ENCODE measurements around the gene CEP83. TPM values are rescaled to one million over a fixed set of nuclear protein-coding genes. Genes with fewer than 3 reads are reported as not detected.

CEP83 gene
- total RNA-seq, 1 experiment from 2014 or later: 102 TPM

DNA sequence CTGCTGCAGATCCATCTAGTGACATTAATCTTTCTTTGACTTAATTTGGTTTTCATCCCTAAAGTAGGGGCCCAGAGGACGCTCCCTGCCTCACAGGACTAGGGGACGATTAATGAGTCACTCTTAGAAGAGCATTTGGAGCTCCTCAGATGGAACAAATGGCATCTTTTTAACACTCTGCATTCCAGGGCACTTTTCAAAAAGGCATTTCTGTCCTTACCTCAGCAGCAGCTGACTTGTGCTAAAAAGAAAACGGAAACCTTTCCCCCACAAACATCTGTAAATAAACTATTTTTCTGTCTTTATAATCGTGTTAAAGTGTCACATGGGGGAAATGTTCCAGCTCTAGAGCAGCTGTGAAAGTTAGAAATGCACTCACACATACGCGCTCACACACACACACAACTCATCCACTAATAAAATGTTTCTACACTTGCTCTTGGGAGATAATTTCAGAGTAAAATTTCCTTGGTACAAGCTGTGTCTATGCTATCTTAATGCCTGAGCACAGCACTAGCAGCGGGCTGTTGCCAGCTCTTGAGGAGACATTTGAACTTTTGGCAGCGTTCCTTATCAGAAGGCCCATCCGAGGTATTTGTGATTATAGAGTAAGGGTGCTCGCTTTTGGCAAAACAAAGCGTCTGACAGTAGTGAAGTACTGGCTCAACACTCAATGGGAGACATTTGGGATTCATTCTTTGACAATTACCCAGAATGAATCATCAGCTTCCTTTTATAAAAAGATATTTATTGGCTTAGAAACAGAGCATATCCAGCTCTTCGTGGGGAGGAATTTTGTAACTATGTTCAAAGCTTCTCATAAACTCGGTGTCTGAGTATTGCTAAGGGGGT lies 170.0 kb downstream of the CEP83 start:
- H3K36me3 ChIP-seq (ENCODE audit: insufficient read depth, low read length): no peaks in the 10 kb centered on the region
- H3K4me3 ChIP-seq (ENCODE audit: low read length): no peak overlapping the region
- no peaks in the 10 kb centered on the region for H3K79me2 ChIP-seq (ENCODE audit: low read length)
- no peaks in the 10 kb centered on the region for H3K9me2 ChIP-seq (replicated peaks; ENCODE audit: insufficient read depth, low read length)
- H3K4me2 ChIP-seq (ENCODE audit: low read depth, low read length, poor library complexity, severe bottlenecking): no peak overlapping the region
- no peak overlapping the region for H3K27ac ChIP-seq (ENCODE audit: low read length)
- H2AFZ ChIP-seq (ENCODE audit: low read length): no peak overlapping the region
- no peaks in the 10 kb centered on the region for H4K20me1 ChIP-seq (ENCODE audit: insufficient read depth, low read depth, low read length)
- no peaks in the 10 kb centered on the region for H3K27me3 ChIP-seq (ENCODE audit: low read length)
- DNase-seq: no peak
- H3K9me3 ChIP-seq (ENCODE audit: low read length): no peaks in the 10 kb centered on the region
- no peaks in the 10 kb centered on the region for H3K4me1 ChIP-seq (ENCODE audit: low read length)
- H3K9ac ChIP-seq (ENCODE audit: low read length): no peak overlapping the region

- Histone ChIP-seq H3K27me3 (ENCODE audit: low read length) (no peaks in the 10 kb centered on the region), H3K9me2 (replicated peaks; ENCODE audit: insufficient read depth, low read length) (no peaks in the 10 kb centered on the region), H3K79me2 (ENCODE audit: low read length) (no peaks in the 10 kb centered on the region), H3K36me3 (ENCODE audit: insufficient read depth, low read length) (no peaks in the 10 kb centered on the region), H4K20me1 (ENCODE audit: insufficient read depth, low read depth, low read length) (no peaks in the 10 kb centered on the region), H3K27ac (ENCODE audit: low read length) (no peak overlapping the region), H3K9me3 (ENCODE audit: low read length) (no peaks in the 10 kb centered on the region), H2AFZ (ENCODE audit: low read length) (no peak overlapping the region), H3K4me1 (ENCODE audit: low read length) (no peaks in the 10 kb centered on the region), H3K9ac (ENCODE audit: low read length) (no peak overlapping the region), H3K4me3 (ENCODE audit: low read length) (no peak overlapping the region), H3K4me2 (ENCODE audit: low read depth, low read length, poor library complexity, severe bottlenecking) (no peak overlapping the region)
- no peak for DNase-seq
Observed at GRCh38 chr12:94287245-94287628, 172.4 kb downstream of the CEP83 start.

DNA sequence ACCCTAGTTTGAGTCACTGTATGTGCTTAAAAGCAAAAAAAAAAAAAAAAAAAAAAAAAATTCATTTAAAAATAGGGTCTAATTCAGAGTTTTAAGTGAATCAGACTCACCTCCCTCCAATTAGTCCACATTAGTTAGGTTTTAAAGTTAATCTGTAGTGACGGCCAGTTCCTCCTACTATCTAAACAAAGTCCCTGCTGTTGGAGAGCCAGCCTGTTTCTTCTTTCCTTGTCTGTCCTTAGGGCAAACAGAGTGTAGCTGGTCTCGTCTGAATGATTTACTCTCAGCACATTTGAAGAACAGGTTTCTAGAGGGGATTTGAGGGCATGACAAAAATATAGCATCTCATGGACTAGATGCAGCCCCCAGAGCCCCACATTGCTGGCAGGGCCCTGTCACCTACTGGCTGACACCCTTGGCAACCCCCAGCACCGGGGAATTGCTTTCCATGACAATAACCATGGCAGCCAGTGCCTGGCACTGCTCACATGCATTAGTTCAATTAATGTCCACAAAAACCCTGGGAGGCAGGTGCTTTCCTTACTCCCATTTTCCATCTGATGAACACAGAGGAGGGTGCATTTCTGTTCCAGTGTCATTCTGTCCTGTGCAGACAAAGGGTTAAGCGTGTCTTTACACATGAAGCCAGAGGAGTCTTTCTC lies 173.0 kb downstream of the CEP83 start:
- Histone ChIP-seq H3K9me3 (ENCODE audit: low read length) (no peaks in the 10 kb centered on the region), H3K9me2 (replicated peaks; ENCODE audit: insufficient read depth, low read length) (no peaks in the 10 kb centered on the region), H3K27me3 (ENCODE audit: low read length) (no peaks in the 10 kb centered on the region), H2AFZ (ENCODE audit: low read length) (no peak overlapping the region), H3K9ac (ENCODE audit: low read length) (no peak overlapping the region), H3K4me1 (ENCODE audit: low read length) (no peaks in the 10 kb centered on the region), H3K4me3 (ENCODE audit: low read length) (no peak overlapping the region), H3K79me2 (ENCODE audit: low read length) (no peaks in the 10 kb centered on the region), H3K27ac (ENCODE audit: low read length) (no peak overlapping the region), H3K4me2 (ENCODE audit: low read depth, low read length, poor library complexity, severe bottlenecking) (no peak overlapping the region), H3K36me3 (ENCODE audit: insufficient read depth, low read length) (no peaks in the 10 kb centered on the region), H4K20me1 (ENCODE audit: insufficient read depth, low read depth, low read length) (no peaks in the 10 kb centered on the region)
- DNase-seq: no peak

- Histone ChIP-seq H3K4me3 (ENCODE audit: low read length) (no peak overlapping the region), H3K27ac (ENCODE audit: low read length) (no peak overlapping the region), H4K20me1 (ENCODE audit: insufficient read depth, low read depth, low read length) (no peaks in the 10 kb centered on the region), H3K4me1 (ENCODE audit: low read length) (no peaks in the 10 kb centered on the region), H2AFZ (ENCODE audit: low read length) (no peak overlapping the region), H3K9me3 (ENCODE audit: low read length) (no peaks in the 10 kb centered on the region), H3K36me3 (ENCODE audit: insufficient read depth, low read length) (no peaks in the 10 kb centered on the region), H3K79me2 (ENCODE audit: low read length) (no peaks in the 10 kb centered on the region), H3K27me3 (ENCODE audit: low read length) (no peaks in the 10 kb centered on the region), H3K9me2 (replicated peaks; ENCODE audit: insufficient read depth, low read length) (no peaks in the 10 kb centered on the region), H3K9ac (ENCODE audit: low read length) (no peak overlapping the region), H3K4me2 (ENCODE audit: low read depth, low read length, poor library complexity, severe bottlenecking) (no peak overlapping the region)
- DNase-seq: no peak
Observed at GRCh38 chr12:94285943-94286582, 173.6 kb downstream of the CEP83 start.

- H4K20me1 ChIP-seq (ENCODE audit: insufficient read depth, low read depth, low read length): no peaks in the 10 kb centered on the region
- no peak overlapping the region for H2AFZ ChIP-seq (ENCODE audit: low read length)
- no peaks in the 10 kb centered on the region for H3K9me3 ChIP-seq (ENCODE audit: low read length)
- H3K4me2 ChIP-seq (ENCODE audit: low read depth, low read length, poor library complexity, severe bottlenecking): no peak overlapping the region
- DNase-seq: no peak
- H3K79me2 ChIP-seq (ENCODE audit: low read length): no peaks in the 10 kb centered on the region
- no peak overlapping the region for H3K27ac ChIP-seq (ENCODE audit: low read length)
- no peak overlapping the region for H3K9ac ChIP-seq (ENCODE audit: low read length)
- H3K27me3 ChIP-seq (ENCODE audit: low read length): no peaks in the 10 kb centered on the region
- H3K4me1 ChIP-seq (ENCODE audit: low read length): peaks cover 9% of the 10 kb centered on the region
- H3K9me2 ChIP-seq (replicated peaks; ENCODE audit: insufficient read depth, low read length): no peaks in the 10 kb centered on the region
- H3K36me3 ChIP-seq (ENCODE audit: insufficient read depth, low read length): no peaks in the 10 kb centered on the region
- H3K4me3 ChIP-seq (ENCODE audit: low read length): no peak overlapping the region
Observed at GRCh38 chr12:94284859-94285258, 174.8 kb downstream of the CEP83 start.

DNA sequence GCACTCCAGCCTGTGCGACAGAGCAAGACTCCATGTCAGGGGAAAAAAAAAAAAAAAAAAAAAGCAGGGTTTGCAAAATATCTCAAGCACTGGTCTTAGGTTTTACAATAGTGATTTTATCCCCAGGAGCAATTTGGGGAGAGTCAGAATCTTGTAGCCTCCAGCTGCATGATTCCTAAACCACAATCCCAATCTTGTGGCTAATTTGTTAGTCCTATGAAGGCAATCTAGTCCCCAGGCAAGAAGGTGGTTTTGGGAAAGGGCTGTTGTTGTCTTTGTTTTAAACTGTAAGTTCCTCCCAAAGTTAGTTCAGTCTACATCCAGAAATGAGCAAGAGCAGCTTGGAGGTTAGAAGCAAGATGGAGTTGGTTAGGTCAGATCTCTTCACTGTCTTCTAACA lies 175.6 kb downstream of the CEP83 start:
- no peaks in the 10 kb centered on the region for H4K20me1 ChIP-seq (ENCODE audit: insufficient read depth, low read depth, low read length)
- H3K36me3 ChIP-seq (ENCODE audit: insufficient read depth, low read length): no peaks in the 10 kb centered on the region
- no peak overlapping the region for H3K9ac ChIP-seq (ENCODE audit: low read length)
- peaks cover 12% of the 10 kb centered on the region for H3K4me1 ChIP-seq (ENCODE audit: low read length)
- H3K27ac ChIP-seq (ENCODE audit: low read length): no peak overlapping the region
- H2AFZ ChIP-seq (ENCODE audit: low read length): no peak overlapping the region
- no peak overlapping the region for H3K4me2 ChIP-seq (ENCODE audit: low read depth, low read length, poor library complexity, severe bottlenecking)
- no peak overlapping the region for H3K4me3 ChIP-seq (ENCODE audit: low read length)
- H3K9me2 ChIP-seq (replicated peaks; ENCODE audit: insufficient read depth, low read length): no peaks in the 10 kb centered on the region
- H3K27me3 ChIP-seq (ENCODE audit: low read length): no peaks in the 10 kb centered on the region
- no peak for DNase-seq
- no peaks in the 10 kb centered on the region for H3K79me2 ChIP-seq (ENCODE audit: low read length)
- H3K9me3 ChIP-seq (ENCODE audit: low read length): no peaks in the 10 kb centered on the region

DNA sequence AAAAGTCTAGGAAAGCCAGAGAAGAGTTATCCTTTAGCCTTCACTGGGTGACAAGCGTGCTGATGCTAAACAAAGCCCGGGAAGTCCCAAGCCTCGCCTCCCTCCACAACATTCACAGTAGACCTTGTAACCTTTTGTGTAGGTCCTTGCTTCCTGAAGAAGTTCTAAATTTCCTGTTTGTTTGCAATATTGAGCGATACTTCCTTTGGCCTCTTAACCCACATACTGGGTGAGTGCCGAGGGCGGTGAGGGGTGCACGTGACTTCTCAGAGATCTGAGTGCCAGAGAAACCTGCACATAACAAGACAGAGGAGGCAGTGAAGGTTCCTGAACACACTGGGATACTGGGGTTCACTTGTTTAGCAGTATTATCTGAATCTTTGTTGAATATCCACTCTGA lies 177.0 kb downstream of the CEP83 start:
- H3K27ac ChIP-seq (ENCODE audit: low read length): no peak overlapping the region
- DNase-seq: no peak
- H3K4me2 ChIP-seq (ENCODE audit: low read depth, low read length, poor library complexity, severe bottlenecking): no peak overlapping the region

GRCh38 chr12:94280063-94280462 lies 179.6 kb downstream of the CEP83 start:
- no peaks in the 10 kb centered on the region for H3K9me2 ChIP-seq (replicated peaks; ENCODE audit: insufficient read depth, low read length)
- no peak overlapping the region for H3K9ac ChIP-seq (ENCODE audit: low read length)
- peak; percentile 65 for DNase-seq
- no peaks in the 10 kb centered on the region for H3K9me3 ChIP-seq (ENCODE audit: low read length)
- peaks cover 12% of the 10 kb centered on the region for H3K4me1 ChIP-seq (ENCODE audit: low read length)
- no peak overlapping the region for H3K4me3 ChIP-seq (ENCODE audit: low read length)
- no peak overlapping the region for H3K27ac ChIP-seq (ENCODE audit: low read length)
- H3K79me2 ChIP-seq (ENCODE audit: low read length): no peaks in the 10 kb centered on the region
- peak overlapping the region; percentile 9 for H3K4me2 ChIP-seq (ENCODE audit: low read depth, low read length, poor library complexity, severe bottlenecking)
- no peaks in the 10 kb centered on the region for H3K36me3 ChIP-seq (ENCODE audit: insufficient read depth, low read length)
- H3K27me3 ChIP-seq (ENCODE audit: low read length): no peaks in the 10 kb centered on the region
- no peak overlapping the region for H2AFZ ChIP-seq (ENCODE audit: low read length)
- no peaks in the 10 kb centered on the region for H4K20me1 ChIP-seq (ENCODE audit: insufficient read depth, low read depth, low read length)

More for the DNA sequence above, 177.0 kb downstream of the CEP83 start:
- Histone ChIP-seq H4K20me1 (ENCODE audit: insufficient read depth, low read depth, low read length) (no peaks in the 10 kb centered on the region), H3K79me2 (ENCODE audit: low read length) (no peaks in the 10 kb centered on the region), H3K9me3 (ENCODE audit: low read length) (no peaks in the 10 kb centered on the region), H3K4me1 (ENCODE audit: low read length) (peaks cover 12% of the 10 kb centered on the region), H3K27me3 (ENCODE audit: low read length) (no peaks in the 10 kb centered on the region), H3K9me2 (replicated peaks; ENCODE audit: insufficient read depth, low read length) (no peaks in the 10 kb centered on the region), H3K36me3 (ENCODE audit: insufficient read depth, low read length) (no peaks in the 10 kb centered on the region), H2AFZ (ENCODE audit: low read length) (no peak overlapping the region), H3K4me3 (ENCODE audit: low read length) (no peak overlapping the region), H3K9ac (ENCODE audit: low read length) (no peak overlapping the region)

Data from Karpas-422 (cell line).